ENCODE results near the gene XRCC5. TPM values are rescaled to one million over a fixed set of nuclear protein-coding genes. Genes with fewer than 3 reads are reported as not detected.

The XRCC5 gene
- polyA plus RNA-seq, 12 donors = 138 to 218 (median 182) TPM; not detected in 1

GRCh38 chr2:216222650-216223352 is 113.7 kb downstream of the XRCC5 start:
- DNase-seq = no peak

- DNase-seq = no peak
Measured at GRCh38 chr2:216224388-216224787, 115.2 kb downstream of the XRCC5 start.

GRCh38 chr2:216229277-216229914 is 120.2 kb downstream of the XRCC5 start:
- no peak for DNase-seq

GRCh38 chr2:216231867-216232266 is 122.7 kb downstream of the XRCC5 start:
- no peak for DNase-seq

GRCh38 chr2:216232721-216233120 is 123.6 kb downstream of the XRCC5 start:
- no peak for DNase-seq

- no peak for DNase-seq
Measured at GRCh38 chr2:216233281-216233995, 124.3 kb downstream of the XRCC5 start.

- no peak for DNase-seq
Measured at GRCh38 chr2:216234106-216234505, 125.0 kb downstream of the XRCC5 start.

- DNase-seq = no peak
Measured at GRCh38 chr2:216235462-216235861, 126.3 kb downstream of the XRCC5 start.

- DNase-seq = no peak
Measured at GRCh38 chr2:216235896-216236295, 126.7 kb downstream of the XRCC5 start.

- no peak for DNase-seq
Measured at GRCh38 chr2:216236486-216236885, 127.3 kb downstream of the XRCC5 start.

- no peak for DNase-seq
Measured at GRCh38 chr2:216242365-216242764, 133.2 kb downstream of the XRCC5 start.

GRCh38 chr2:216243026-216243425 is 133.9 kb downstream of the XRCC5 start:
- DNase-seq = no peak

GRCh38 chr2:216245391-216245975 is 136.3 kb downstream of the XRCC5 start:
- no peak for DNase-seq

GRCh38 chr2:216246766-216247165 is 137.6 kb downstream of the XRCC5 start:
- DNase-seq = no peak

Other genes starting within 250 kb of the XRCC5 start
- 1 to 10 TPM in 10 of 12 donors, not detected in 2; 1.6 to 7.2 (median 2.3) TPM for gene MREG, start 95.8 kb upstream of the XRCC5 start, polyA plus RNA-seq (ENCODE audit: insufficient read length in 12 of 12)
- 10 to 100 TPM in 2 of 12 donors, 1 to 10 TPM in 9, not detected in 1; 6.2 to 10.8 (median 8.3) TPM for gene PECR, start 27.5 kb upstream of the XRCC5 start, polyA plus RNA-seq (ENCODE audit: insufficient read length in 12 of 12)
- gene TMEM169, start 27.4 kb upstream of the XRCC5 start, polyA plus RNA-seq (ENCODE audit: insufficient read length in 12 of 12) = 10 to 100 TPM in 1 of 12 donors, 1 to 10 TPM in 10, not detected in 1; 2.3 to 11.5 (median 4.4) TPM

Data from muscle of arm (tissue), 12 donors.